Ovary (tissue), 3 donors: ENCODE results near the gene METRN.

Experiments
- CTCF ChIP-seq, 3 donors: fragments of 450-650 bp in 2 of 3; fragments of 200-600 bp in 1 of 3; IDR thresholded peaks; one replicate each; pipeline versions ENCODE4 v1.5.1 to v1.8.0; 2016 to 2022; ENCODE audit warnings: antibody characterized with exemption in 3 of 3, mild to moderate bottlenecking in 1 of 3
- EP300 ChIP-seq: sonication (generic); formaldehyde crosslinking; IDR thresholded peaks from one replicate; pipeline ENCODE4 v1.6.1; 2017; ENCODE audit warnings: antibody characterized with exemption
- POLR2A ChIP-seq: fragments of 450-650 bp; IDR thresholded peaks from one replicate; pipeline ENCODE4 v1.6.1; 2017; ENCODE audit warnings: antibody characterized with exemption, mild to moderate bottlenecking, moderate library complexity
- donor health status: DM: no; HTN: no; CAD: no.

GRCh38 chr16:768428-768827 lies 53.5 kb downstream of the METRN start:
- TF ChIP-seq POLR2A (no peak), CTCF (IDR thresholded peaks at IDR 0.05) (no peak), EP300 (no peak)
